PFSK-1 (cell line): ENCODE results near the gene TMEM156.

Experiments
- FOXP2 ChIP-seq: optimal IDR thresholded peaks from 2 replicates; pipeline ENCODE3; 2011; ENCODE audit warnings: borderline replicate concordance, control low read depth, inconsistent platforms; ENCODE audit not compliant: insufficient read depth; ENCODE audit errors: extremely low read length, extremely low read depth
- POLR2AphosphoS5 ChIP-seq: IDR thresholded peaks from 2 replicates; pipeline ENCODE4 v1.6.1; 2012; ENCODE audit warnings: low read depth, mild to moderate bottlenecking, control low read depth, low read length, moderate library complexity
- TAF1 ChIP-seq: IDR thresholded peaks from 2 replicates; pipeline ENCODE4 v1.6.1; 2012; ENCODE audit warnings: low read length, control low read depth, borderline replicate concordance; ENCODE audit not compliant: insufficient read depth
- TF ChIP-seq, protein P1 (sequence below), 2 experiments: IDR thresholded peaks; 2 replicates each; pipeline versions ENCODE4 v1.6.1 to v1.8.0; 2011 to 2012; ENCODE audit warnings: low read depth in 2 of 2, low read length in 2 of 2, control low read depth in 1 of 2, inconsistent platforms in 1 of 2, mild to moderate bottlenecking in 1 of 2, moderate library complexity in 1 of 2; ENCODE audit not compliant: insufficient read depth in 1 of 2

DNA sequence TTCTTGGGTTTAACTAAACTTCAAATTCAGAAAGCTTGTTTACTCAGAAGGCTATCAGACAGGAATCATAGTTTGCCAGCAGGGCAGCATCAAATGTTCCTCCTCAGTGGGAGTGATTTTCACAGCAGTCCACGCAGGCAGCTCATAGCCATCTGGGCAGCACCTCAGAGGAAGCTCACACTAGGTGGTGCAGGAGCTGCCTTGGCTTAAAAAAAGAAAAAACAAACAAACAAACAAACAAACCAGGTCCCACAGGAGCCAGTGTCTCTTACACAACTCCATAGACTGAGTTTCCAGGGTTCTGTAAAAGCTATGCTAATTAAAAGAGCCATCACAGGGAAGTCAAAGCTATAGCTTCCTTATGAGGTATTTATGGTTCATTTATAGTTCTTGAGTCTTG, 19.3 kb upstream of the TMEM156 start:
- TF ChIP-seq FOXP2: no peak
- no peak for TF ChIP-seq POLR2AphosphoS5
- no peak for TF ChIP-seq TAF1
- TF ChIP-seq, protein P1, sequence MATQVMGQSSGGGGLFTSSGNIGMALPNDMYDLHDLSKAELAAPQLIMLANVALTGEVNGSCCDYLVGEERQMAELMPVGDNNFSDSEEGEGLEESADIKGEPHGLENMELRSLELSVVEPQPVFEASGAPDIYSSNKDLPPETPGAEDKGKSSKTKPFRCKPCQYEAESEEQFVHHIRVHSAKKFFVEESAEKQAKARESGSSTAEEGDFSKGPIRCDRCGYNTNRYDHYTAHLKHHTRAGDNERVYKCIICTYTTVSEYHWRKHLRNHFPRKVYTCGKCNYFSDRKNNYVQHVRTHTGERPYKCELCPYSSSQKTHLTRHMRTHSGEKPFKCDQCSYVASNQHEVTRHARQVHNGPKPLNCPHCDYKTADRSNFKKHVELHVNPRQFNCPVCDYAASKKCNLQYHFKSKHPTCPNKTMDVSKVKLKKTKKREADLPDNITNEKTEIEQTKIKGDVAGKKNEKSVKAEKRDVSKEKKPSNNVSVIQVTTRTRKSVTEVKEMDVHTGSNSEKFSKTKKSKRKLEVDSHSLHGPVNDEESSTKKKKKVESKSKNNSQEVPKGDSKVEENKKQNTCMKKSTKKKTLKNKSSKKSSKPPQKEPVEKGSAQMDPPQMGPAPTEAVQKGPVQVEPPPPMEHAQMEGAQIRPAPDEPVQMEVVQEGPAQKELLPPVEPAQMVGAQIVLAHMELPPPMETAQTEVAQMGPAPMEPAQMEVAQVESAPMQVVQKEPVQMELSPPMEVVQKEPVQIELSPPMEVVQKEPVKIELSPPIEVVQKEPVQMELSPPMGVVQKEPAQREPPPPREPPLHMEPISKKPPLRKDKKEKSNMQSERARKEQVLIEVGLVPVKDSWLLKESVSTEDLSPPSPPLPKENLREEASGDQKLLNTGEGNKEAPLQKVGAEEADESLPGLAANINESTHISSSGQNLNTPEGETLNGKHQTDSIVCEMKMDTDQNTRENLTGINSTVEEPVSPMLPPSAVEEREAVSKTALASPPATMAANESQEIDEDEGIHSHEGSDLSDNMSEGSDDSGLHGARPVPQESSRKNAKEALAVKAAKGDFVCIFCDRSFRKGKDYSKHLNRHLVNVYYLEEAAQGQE (IDR thresholded peaks at IDR 0.05; ENCODE audit: insufficient read depth in 1 of 2, low read depth in 2 of 2, low read length in 2 of 2): no peak
